ENCODE data around the gene WDFY4.

Gene WDFY4

DNA sequence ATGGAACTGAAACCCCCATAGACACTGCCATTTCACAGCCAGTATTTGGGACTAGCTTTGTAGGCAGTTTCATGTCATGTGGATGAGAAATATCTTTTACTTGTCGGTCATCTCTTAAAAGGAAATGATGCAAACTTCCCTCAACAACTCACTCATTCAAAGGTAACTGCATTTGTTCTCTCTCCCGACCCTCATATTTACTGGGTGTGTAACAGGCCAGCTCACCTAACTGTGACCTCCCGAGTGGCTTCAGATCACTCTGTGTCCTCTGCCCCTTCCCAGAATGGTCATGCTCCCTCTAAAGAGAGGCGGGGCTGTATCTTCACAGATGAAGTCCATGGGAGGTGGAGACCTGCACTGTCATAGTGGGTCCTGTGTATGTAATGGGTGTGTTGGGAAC lies 240.3 kb downstream of the WDFY4 start:
- Histone ChIP-seq H3K9me3 (ENCODE audit: control insufficient read depth, low read length) (no peaks in the 10 kb centered on the region), H3K27ac (no peak overlapping the region), H3K79me2 (no peaks in the 10 kb centered on the region), H3K9ac (no peak overlapping the region), H3K4me1 (no peaks in the 10 kb centered on the region), H3K27me3 (ENCODE audit: control insufficient read depth, insufficient read depth, low read length) (no peaks in the 10 kb centered on the region), H3K4me2 (ENCODE audit: low read length) (no peak overlapping the region), H3K4me3 (ENCODE audit: low read depth, low read length) (no peak overlapping the region), H2AFZ (no peak overlapping the region), H3K36me3 (ENCODE audit: control insufficient read depth, insufficient read depth, low read length) (no peaks in the 10 kb centered on the region)
- TF ChIP-seq, protein P1, sequence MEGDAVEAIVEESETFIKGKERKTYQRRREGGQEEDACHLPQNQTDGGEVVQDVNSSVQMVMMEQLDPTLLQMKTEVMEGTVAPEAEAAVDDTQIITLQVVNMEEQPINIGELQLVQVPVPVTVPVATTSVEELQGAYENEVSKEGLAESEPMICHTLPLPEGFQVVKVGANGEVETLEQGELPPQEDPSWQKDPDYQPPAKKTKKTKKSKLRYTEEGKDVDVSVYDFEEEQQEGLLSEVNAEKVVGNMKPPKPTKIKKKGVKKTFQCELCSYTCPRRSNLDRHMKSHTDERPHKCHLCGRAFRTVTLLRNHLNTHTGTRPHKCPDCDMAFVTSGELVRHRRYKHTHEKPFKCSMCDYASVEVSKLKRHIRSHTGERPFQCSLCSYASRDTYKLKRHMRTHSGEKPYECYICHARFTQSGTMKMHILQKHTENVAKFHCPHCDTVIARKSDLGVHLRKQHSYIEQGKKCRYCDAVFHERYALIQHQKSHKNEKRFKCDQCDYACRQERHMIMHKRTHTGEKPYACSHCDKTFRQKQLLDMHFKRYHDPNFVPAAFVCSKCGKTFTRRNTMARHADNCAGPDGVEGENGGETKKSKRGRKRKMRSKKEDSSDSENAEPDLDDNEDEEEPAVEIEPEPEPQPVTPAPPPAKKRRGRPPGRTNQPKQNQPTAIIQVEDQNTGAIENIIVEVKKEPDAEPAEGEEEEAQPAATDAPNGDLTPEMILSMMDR (IDR thresholded peaks at IDR 0.05) = no peak

DNA sequence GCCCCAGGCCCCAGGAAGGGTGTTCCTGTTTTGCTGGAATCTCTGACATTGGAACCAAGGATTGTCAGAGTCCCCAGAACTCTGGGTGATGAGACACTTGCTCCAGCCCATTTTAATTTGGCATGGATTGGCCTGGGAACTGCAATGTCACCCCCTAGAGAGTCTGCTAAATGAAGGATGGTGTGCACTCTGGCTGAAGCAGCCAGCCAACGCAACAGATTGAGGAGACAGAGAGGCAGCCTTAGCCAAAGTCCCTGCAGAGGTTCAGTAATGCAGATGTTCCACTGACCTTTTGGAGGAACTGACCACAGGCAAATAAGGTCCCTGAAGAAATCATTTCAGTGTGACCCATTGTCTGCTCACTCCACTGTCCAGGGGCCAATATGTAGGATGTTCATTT lies 241.6 kb downstream of the WDFY4 start:
- Histone ChIP-seq H3K4me1 (no peaks in the 10 kb centered on the region), H3K36me3 (ENCODE audit: control insufficient read depth, insufficient read depth, low read length) (no peaks in the 10 kb centered on the region), H3K9ac (no peak overlapping the region), H3K4me3 (ENCODE audit: low read depth, low read length) (no peak overlapping the region), H3K9me3 (ENCODE audit: control insufficient read depth, low read length) (no peaks in the 10 kb centered on the region), H2AFZ (no peak overlapping the region), H3K27ac (no peak overlapping the region), H3K27me3 (ENCODE audit: control insufficient read depth, insufficient read depth, low read length) (no peaks in the 10 kb centered on the region), H3K79me2 (no peaks in the 10 kb centered on the region), H3K4me2 (ENCODE audit: low read length) (no peak overlapping the region)
- TF ChIP-seq, protein P1 (IDR thresholded peaks at IDR 0.05) = no peak

GRCh38 chr10:48926764-48927540 lies 242.3 kb downstream of the WDFY4 start:
- no peak overlapping the region for H2AFZ ChIP-seq
- H3K36me3 ChIP-seq (ENCODE audit: control insufficient read depth, insufficient read depth, low read length) = no peaks in the 10 kb centered on the region
- H3K27me3 ChIP-seq (ENCODE audit: control insufficient read depth, insufficient read depth, low read length) = no peaks in the 10 kb centered on the region
- no peaks in the 10 kb centered on the region for H3K9me3 ChIP-seq (ENCODE audit: control insufficient read depth, low read length)
- H3K4me1 ChIP-seq = no peaks in the 10 kb centered on the region
- H3K27ac ChIP-seq = no peak overlapping the region
- H3K4me2 ChIP-seq (ENCODE audit: low read length) = no peak overlapping the region
- H3K79me2 ChIP-seq = no peaks in the 10 kb centered on the region
- no peak overlapping the region for H3K4me3 ChIP-seq (ENCODE audit: low read depth, low read length)
- no peak overlapping the region for H3K9ac ChIP-seq
- TF ChIP-seq, protein P1 (IDR thresholded peaks at IDR 0.05) = no peak

DNA sequence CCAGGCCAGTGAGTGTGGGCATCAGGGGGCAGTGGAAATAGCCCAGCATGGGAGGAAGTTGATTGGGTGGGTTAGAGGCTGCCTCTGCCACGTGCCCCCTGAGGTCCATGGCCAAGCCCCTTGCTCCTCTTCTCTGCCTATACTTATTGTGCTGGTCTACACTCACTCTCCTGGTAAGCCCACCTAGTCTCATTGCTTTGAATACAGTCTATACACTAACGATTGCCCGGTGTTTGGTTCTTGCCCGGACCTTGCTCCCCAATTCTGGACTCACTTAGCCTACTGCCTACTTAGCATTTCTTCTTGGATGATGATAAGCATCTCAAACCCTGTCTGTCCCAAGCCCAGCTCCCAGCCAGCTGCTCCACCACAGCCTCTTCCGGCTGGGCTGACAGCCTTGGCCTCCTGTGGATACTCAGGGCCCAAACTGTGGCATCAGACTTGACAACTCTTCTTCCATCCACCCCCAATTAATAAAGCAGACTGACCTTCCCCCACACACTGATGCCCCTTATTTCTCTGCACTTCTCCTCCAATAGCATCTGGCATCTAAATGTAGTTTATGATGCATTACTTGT lies 244.8 kb downstream of the WDFY4 start:
- Histone ChIP-seq H3K9ac (no peak overlapping the region), H3K27ac (no peak overlapping the region), H3K4me1 (no peaks in the 10 kb centered on the region), H3K27me3 (ENCODE audit: control insufficient read depth, insufficient read depth, low read length) (no peaks in the 10 kb centered on the region), H2AFZ (no peak overlapping the region), H3K4me2 (ENCODE audit: low read length) (no peak overlapping the region), H3K4me3 (ENCODE audit: low read depth, low read length) (no peak overlapping the region), H3K9me3 (ENCODE audit: control insufficient read depth, low read length) (no peaks in the 10 kb centered on the region), H3K79me2 (no peaks in the 10 kb centered on the region), H3K36me3 (ENCODE audit: control insufficient read depth, insufficient read depth, low read length) (no peaks in the 10 kb centered on the region)
- TF ChIP-seq, protein P1 (IDR thresholded peaks at IDR 0.05) = no peak

DNA sequence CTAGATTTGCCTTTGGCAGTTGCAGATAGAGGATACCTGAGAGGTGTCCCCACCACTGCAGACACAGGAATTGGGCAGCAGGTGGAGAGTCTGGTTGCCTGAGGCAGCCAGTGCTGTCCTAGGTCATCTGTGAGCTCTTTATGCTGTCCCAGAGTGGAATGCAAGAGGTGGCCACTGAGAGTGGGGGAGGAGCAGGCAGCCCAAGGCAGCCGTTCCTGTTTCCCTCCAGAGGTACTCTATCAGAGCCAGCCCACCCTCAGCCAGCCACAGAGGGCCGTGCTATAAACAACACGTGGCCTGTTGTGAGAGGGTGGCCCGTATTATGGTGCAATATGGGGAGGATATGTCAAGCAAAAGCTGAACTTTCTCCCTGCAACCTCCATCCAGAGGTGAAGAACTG lies 246.5 kb downstream of the WDFY4 start:
- Histone ChIP-seq H3K4me3 (ENCODE audit: low read depth, low read length) (no peak overlapping the region), H3K27me3 (ENCODE audit: control insufficient read depth, insufficient read depth, low read length) (no peaks in the 10 kb centered on the region), H2AFZ (no peak overlapping the region), H3K4me2 (ENCODE audit: low read length) (no peak overlapping the region), H3K9me3 (ENCODE audit: control insufficient read depth, low read length) (no peaks in the 10 kb centered on the region), H3K9ac (no peak overlapping the region), H3K27ac (no peak overlapping the region), H3K79me2 (no peaks in the 10 kb centered on the region), H3K4me1 (no peaks in the 10 kb centered on the region), H3K36me3 (ENCODE audit: control insufficient read depth, insufficient read depth, low read length) (no peaks in the 10 kb centered on the region)
- TF ChIP-seq, protein P1 (IDR thresholded peaks at IDR 0.05) = no peak
